ENCODE results near the gene STAT5B.
A peak's percentile ranks its signal among the peaks of the same experiment; 100 is the strongest.
"Not testable (repeated sequence)": the region's sequence is repeated elsewhere in the genome, so short reads cannot be mapped to it uniquely, and the experiment has no call there.

Gene STAT5B

DNA sequence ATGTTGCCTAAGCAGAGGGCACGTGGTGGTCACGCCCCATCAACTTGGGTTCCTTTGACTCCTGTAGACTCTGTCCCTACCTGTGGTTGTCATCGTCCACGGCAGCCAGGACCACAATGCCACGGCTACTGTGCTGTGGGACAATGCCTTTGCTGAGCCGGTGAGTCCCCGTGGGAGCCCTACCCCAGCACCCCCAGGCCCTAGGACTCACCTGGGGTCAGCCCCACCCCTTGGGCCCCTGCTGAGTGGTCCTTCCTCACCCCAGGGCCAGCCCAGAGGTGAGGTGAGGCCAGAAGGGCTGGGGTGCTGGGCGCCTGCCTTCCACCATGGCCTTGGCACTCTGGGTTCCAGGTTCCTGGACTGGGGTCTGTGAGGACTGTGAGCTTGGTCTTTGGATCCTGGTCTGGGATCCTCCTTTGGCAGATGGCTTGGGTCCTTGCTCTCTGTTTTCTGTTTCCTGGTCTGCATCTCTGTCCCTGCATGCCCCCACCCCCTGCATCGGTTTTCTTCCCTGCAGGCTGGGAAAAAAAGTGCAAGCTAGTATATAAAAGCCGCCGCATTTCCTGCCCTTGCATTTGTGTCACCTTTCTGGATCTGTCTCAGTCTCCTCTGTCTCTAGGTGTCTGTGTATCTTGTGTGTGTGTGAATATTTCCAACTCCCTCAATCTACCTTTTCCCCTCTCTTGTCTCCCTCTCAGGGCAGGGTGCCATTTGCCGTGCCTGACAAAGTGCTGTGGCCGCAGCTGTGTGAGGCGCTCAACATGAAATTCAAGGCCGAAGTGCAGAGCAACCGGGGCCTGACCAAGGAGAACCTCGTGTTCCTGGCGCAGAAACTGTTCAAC, 29.6 kb upstream of the STAT5B start:
- no peak for DNase-seq

DNA sequence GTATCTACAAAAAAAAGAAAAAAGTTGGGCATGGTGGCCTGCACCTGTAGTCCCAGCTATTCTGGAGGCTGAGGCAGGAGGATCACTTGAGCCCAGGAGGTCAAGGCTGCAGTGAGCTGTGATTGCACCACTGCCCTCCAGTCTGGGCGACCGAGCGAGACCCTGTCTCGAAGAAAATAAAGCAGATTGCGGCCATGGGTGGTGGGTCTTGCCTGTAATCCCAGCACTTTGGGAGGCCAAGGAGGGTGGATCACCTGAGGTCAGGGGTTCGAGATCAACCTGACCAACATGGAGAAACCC, 28.8 kb upstream of the STAT5B start:
- not testable (repeated sequence) for DNase-seq

DNA sequence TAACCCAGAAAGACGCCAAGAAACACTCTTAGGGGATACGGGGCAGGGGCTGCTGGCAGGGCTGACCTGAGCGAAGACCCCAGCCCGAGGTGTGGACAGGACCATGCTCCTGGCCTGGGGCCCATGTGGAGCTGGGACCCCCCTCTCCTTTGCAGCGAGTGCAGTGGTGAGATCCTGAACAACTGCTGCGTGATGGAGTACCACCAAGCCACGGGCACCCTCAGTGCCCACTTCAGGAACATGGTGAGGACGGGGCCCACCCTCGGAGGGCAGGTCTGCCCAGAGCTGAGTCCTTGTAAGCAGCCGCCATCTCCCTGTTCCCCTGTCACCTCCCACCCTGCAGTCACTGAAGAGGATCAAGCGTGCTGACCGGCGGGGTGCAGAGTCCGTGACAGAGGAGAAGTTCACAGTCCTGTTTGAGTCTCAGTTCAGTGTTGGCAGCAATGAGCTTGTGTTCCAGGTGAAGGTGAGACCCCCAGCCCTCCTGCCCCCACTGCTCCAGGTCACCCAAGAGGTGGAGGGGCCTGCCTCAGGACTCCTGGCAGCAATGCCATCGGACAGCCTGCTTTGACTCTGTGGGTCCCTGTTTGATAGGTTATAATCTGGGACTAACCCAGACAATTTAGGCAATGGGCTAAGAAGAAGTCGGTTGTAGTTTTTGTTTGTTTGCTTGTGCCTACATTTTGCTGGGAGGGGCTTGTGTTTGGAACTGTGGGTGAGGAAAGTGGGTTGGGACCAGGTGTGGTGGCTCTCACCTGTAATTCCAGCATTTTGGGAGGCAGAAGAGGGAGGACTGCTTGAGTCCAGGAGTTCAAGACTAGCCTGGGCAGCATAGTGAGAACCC, 28.2 kb upstream of the STAT5B start:
- DNase-seq: no peak

DNA sequence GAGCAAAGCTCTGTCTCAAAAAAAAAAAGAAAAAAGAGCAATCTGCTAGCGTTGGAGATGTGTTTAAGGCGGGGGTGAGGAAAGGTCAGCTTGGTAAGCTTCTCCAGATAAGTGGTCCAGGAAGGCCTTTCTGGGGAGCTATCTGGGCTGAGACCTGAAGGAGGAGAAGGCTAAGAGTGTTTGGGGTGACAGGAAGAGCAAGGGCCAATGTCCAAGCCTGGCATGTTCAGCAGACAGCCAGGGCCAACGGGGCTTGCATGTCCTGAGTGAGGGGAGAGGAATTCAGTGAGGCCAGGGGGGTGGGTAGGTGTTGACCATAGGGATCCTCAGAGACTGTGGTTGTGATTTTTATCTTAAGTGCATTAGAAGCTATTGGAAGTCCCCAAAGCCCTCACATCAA, 27.5 kb upstream of the STAT5B start:
- no peak for DNase-seq

DNA sequence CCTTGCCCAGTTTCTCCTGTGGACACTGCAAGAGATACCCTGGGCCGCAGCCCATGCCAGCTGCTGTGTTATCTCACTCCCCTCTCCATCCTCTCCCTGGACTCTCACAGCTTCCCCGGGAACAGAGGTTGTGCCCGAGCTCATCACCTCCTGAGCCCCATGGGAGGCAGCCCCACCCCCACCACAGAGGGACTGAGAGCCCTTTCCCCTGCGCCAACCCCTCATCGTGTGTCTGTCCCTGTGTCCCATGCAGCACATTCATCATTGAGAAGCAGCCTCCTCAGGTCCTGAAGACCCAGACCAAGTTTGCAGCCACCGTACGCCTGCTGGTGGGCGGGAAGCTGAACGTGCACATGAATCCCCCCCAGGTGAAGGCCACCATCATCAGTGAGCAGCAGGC, 24.8 kb upstream of the STAT5B start:
- no peak for DNase-seq

DNA sequence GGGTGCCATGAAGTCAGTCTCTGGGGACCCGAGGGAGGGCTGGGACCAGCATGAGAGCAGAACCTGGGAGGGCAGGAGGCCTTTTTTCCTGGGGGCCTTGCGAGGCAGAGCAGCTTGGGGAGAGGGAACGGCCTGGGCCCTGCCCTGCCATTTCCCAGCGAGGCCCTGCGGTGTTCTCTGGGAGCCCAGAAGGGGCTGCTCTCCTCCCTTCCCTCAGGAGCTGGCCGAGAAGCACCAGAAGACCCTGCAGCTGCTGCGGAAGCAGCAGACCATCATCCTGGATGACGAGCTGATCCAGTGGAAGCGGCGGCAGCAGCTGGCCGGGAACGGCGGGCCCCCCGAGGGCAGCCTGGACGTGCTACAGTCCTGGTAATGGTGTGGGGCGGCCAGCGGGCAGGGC, 23.7 kb upstream of the STAT5B start:
- DNase-seq: not testable (repeated sequence)

DNA sequence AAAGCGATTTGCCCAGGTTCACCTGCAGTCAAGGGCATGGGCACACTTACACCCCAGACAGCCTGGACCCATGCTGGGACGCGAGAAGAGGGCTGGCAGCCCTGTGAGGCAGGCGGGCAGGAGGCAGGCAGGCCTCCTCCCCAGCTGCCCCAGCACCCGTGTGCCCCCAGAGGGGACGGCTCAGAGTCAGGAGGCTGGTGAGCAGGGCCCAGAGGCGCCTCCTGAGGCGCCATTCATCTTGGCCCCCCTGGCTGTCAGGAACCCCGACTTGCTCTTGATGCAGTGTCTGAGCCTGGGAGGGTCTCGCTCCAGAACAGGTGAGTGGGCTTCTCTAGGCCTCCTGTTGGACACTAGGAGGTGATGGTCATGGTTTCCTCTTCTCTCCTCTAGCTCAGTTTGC, 23.2 kb upstream of the STAT5B start:
- DNase-seq: not testable (repeated sequence)

DNA sequence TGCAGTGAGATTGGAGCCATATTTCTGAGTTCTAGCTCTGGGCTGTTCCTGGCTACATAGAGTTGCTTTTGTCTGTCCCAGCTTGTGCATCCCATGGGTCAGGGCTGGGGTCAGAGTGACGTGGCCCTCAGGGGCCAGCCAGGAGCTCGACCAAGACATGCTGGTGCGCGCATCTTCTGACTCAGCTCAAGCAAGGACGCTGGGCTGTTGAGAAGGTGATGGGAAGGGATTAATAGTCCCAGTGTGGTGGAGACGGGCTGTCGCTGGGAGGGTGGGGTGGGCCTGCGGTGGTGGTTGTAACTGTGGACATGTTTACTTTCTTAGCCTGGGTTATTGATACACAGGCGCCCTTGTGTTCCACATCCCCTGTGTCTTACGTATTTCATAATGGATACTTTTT, 21.6 kb upstream of the STAT5B start:
- not testable (repeated sequence) for DNase-seq

DNA sequence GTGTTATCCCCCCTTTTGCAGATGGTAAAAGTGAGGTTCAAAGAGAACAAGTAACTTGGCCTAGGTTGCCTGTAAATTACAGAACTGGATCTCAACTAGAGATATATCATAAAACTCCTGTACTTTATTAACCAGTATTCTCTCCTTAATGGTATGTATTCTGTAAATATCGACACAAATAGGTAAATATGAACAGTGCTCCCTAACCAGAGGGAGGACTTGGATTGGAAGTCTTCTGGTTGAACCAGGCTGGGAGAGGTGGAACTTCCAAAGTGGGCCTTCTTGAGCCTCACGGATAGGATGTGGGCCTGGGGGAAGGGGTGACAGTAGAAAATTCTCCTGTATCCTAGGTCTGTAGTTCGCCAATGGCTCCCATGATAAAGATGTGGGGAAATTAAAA, 19.8 kb upstream of the STAT5B start:
- DNase-seq: no peak

DNA sequence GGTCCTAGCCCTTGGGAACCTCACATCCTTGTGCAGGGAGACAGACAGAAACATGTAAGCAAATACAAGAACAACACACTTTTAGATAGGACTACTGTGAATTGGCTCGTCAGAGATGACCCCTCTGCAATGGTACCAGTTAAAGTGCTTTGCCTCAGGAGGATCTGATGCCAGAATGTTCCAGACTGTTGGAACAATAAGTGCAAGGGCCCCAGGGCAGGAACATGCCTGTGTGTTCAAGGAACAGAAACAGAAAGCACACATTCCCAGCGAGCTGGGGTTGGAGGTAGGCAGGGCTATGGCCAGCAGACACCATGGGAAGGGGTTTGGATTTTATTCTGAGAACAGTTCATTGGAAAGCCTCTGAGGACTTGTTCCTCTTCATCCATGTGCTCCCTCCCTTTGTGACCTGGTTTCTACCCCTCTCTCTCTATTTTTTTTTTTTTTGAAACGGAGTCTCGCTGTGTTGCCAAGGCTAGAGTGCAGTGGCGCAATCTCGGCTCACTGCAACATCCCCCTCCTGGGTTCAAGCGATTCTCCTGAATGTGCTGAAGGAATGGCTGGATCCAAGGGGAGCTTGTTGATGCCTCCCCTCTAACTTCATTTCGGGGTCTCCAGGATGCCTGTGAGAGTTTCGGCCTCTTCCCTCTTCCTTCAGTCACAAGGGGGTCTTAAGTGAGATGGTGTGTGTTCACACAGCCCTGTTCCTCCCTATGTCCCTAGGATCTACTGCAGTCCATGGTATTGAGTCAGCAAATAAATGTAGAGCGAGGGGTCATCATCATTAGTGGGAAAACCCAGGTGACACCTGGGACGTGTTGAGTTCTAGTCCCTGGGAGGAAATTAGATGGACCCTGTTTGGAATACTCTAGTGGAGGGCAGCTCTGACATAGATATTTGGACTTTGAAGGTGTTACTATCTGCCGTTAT, 18.5 kb upstream of the STAT5B start:
- no peak for DNase-seq

DNA sequence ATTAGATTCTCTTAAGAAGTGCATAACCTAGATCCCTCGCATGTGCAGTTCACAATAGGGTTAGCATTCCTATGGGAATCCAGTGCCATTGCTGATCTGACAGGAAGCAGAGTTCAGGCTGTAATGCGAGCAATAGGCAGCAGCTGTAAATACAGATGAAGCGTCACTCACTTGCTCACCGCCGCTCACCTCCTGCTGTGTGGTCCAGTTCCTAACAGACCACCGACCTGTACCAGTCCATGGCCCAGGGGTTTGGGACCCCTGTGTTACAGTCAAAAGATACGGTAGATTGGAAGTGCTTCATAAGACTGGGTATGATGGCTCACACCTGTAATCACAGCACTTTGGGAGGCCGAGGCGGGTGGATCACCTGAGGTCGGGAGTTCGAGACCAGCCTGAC, 14.9 kb upstream of the STAT5B start:
- DNase-seq: no peak

DNA sequence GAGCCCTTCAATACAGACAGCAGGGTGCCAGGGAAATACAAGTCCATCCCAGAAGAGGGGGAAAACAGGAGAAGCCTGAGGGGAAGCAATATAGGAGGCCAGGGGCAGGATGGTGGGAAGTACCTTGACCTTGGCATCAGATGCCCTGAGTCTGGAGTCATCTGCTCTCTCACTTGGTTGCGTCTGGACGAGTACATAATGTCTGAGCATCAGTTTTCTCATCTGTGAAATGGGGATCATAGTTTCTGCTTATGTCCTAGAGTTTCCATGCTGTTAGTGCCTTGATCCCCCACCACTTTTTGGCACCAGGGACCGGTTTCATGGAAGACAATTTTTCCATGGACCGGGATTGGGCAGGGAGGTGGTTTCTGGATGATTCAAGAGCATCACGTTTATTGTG, 14.4 kb upstream of the STAT5B start:
- no peak for DNase-seq

DNA sequence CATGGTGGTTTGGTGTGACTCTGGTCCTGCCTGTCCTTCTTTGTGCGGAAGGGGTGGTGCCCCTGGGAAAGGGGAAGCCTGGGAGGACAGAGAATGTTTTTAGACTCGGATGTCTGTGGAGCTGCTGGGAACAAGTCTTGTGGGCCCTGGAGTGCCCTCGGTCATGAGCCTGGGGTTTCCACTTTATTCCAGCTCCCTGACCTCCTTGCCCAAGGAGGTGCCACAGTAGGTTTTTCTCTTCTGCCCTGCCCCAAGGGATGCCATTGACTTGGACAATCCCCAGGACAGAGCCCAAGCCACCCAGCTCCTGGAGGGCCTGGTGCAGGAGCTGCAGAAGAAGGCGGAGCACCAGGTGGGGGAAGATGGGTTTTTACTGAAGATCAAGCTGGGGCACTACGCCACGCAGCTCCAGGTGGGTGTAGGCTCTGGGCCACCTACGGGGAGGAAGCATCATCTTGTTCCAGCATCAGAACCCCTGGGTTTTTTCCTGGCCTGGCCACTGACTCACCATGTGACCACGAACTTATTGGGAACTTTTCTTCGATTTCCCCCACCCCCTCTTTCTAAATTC, 13.5 kb upstream of the STAT5B start:
- no peak for DNase-seq

DNA sequence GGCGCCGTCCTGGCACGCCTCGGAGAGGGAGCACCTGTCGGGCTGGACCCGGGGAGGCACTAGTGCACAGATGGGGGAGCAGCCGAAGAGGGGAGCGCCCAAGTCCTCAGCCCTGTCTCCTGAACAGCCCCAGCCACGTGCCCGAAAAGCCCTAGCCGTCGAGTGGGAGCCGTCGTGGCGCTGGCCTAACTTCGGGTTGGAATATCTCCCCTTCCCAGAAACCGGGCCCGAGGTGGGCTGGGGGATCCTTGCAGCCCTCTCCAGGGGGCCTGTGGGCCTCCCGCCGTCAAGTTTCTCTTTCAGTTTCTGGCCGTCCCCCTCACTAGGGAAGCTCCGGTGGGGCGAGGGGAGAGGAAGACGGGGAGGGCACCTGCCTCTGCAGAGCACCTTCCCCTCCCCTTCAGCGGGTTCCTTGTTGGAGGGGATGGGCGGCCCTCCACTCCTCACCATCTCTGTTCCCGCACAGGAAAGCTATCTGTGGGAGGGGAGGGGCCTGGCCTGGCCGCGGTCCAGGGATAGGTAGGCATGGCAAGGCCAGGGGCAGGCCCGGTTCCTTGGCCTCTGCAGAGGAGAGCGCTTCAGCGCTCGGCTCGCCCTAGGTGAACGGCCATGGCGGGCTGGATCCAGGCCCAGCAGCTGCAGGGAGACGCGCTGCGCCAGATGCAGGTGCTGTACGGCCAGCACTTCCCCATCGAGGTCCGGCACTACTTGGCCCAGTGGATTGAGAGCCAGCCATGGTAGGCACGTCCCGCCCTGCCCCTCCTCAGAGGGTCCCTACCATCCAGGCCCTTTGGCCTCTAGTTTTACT, 12.8 kb upstream of the STAT5B start:
- peak; percentile 20 for DNase-seq

DNA sequence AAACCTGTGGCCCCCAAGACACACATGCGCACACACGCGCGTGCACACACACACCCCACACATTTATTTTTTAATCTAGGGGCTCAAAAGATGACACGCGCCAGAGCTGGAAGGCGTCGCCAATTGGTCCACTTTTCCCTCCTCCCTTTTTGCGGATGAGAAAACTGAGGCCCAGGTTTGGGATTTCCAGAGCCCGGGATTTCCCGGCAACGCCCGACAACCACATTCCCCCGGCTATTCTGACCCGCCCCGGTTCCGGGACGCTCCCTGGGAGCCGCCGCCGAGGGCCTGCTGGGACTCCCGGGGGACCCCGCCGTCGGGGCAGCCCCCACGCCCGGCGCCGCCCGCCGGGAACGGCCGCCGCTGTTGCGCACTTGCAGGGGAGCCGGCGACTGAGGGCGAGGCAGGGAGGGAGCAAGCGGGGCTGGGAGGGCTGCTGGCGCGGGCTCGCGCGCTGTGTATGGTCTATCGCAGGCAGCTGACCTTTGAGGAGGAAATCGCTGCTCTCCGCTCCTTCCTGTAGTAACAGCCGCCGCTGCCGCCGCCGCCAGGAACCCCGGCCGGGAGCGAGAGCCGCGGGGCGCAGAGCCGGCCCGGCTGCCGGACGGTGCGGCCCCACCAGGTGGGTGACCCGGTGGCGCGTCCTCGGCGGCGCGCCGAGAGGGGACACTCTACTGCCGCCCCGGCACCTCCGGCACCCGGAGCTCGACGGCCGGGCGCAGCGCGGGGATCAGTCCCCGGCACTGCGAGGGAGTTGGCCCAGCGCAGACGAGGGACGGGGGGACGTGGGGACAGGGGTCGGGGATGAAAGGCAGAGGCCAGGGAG, 12.0 kb upstream of the STAT5B start, which contains the start of gene STAT5A:
Gene STAT5A, plus strand, starts transcription at position 522 of the 826 bp plus-strand sequence. CDS start 914 bp downstream, outside the sequence.
- peak; percentile 72 for DNase-seq

DNA sequence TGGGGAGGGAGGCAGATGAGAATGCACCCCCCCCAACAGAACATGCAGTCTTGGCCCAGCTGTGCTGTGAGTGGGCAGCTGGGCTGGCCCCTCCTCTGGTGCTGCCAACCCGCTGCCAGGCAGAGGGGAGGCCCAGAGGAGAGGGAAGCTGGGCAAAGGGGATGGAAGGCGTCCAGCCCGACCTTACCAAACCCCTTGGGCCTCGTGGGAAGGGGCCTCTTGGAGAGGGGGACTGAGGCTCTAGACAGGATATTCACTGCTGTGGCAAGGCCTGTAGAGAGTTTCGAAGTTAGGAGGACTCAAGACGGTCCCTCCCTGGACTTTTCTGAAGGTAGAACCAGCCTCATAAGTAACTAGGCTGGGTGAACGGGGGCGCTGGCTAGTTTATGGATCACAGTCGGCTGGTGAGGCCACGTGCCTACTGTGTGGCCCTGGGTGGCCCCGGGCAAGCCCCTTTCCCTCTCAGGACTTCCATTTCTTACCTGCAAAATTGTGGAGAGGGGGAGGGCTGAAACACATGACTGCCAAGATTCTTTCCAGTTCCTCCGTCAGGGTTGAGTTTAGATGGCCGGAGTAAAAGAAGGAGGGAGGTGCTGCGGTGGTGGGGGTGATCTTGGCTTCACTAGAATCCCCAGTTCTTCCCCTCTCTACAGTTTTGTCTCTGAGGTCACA, 11.2 kb upstream of the STAT5B start:
- DNase-seq: no peak

DNA sequence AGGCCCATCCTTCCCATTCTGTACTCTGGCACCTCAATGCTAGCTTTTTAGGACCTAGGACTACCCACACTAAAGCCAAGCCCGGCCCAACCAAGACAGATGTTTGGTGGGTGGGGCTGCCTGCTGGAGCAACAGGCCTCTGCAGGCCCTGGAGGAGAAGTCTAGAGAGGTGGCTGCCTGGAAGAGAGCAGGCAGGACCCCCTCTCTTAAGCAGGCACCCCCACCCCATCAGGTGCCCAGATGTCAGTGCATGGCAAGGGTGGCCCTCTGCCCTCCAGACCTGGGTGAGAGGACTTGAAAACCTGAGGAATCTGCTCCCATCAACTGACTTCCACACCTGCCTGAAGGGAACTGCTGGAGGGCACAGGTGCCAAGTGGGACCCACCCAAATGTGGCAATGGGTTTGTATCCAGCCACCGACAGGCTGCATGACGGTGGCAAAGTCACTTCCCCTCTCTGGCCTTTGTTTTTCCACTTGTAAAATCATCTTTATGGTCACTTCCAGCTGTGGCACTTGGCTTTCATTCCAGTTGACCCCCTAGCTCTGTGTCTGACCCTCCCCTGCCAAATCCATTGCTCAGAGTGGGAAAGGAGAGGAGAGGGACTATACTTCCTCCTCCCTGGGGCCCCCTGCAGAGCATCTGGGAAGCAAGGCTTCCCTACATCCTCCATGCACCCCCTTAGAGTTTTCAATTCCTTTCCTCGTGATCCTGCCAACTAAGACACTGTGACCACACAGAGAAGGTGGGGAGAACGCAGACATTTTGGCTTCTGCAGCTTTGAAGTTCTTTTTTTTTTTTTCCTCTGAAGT, 10.4 kb upstream of the STAT5B start:
- no peak for DNase-seq

DNA sequence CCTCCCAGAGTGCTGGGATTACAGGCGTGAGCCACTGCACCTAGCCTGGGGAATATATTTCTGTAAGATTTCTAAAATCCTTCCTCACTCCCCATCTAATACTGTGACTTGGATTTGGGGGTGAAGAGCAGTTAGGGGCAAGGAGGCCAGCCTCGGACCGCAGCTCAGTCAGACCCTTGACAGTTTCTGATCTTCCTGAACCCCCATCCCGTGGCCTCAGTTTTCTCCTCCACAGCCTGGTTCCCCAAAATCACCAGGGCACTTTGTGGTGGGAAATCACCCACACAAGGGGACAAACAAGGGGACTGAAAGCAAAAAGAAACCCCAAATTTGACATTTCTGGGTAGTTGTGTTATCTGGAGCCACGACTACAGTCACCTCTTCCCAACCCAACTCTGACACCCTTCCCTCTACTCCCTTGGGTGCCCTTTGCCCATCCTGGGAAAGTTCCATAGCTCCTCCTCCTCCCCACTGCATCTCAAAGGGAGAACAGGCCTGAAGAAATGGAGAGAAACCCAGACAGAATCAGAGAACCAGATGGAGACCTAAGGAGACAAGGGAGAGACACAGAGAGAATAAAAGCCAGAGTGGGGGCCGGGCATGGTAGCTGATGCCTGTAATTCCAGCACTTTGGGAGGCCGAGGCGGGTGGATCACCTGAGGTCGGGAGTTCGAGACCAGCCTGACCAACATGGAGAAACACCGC, 9.3 kb upstream of the STAT5B start:
- DNase-seq: no peak

DNA sequence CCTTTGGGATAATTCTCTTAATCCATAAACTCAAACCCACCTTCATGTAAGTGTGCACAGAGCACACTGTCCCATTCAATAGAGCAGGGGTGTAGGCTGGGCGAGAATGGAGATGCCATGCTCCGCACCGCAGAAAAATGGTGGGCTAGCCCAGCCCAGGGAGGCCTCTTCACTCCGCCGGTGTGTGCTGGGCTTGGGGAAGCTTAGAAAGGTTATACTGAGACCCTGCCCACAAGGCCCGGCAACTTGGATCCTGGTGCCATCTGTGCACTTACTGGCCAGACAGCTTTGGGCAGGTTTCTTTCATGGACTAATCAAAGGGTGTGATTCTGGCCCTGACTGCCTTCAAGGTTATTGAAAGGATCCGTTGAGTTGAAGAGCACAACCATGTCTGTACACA, 8.4 kb upstream of the STAT5B start:
- no peak for DNase-seq
